Stimulated activated CD8-positive, alpha-beta memory T cell treated with anti-CD3 and anti-CD28 coated beads, Interleukin-7, amount 100 ng/mL, for 24 hours (primary cell): ENCODE results near the gene ABCA3.
"Not testable (repeated sequence)": the region's sequence is repeated elsewhere in the genome, so short reads cannot be mapped to it uniquely, and the experiment has no call there.

ENCODE experiments used
- DNase-seq: peaks from one replicate; pipeline ENCODE4 v3.0.0-alpha.2; 2020; ENCODE audit warnings: low read depth

The ABCA3 gene

DNA sequence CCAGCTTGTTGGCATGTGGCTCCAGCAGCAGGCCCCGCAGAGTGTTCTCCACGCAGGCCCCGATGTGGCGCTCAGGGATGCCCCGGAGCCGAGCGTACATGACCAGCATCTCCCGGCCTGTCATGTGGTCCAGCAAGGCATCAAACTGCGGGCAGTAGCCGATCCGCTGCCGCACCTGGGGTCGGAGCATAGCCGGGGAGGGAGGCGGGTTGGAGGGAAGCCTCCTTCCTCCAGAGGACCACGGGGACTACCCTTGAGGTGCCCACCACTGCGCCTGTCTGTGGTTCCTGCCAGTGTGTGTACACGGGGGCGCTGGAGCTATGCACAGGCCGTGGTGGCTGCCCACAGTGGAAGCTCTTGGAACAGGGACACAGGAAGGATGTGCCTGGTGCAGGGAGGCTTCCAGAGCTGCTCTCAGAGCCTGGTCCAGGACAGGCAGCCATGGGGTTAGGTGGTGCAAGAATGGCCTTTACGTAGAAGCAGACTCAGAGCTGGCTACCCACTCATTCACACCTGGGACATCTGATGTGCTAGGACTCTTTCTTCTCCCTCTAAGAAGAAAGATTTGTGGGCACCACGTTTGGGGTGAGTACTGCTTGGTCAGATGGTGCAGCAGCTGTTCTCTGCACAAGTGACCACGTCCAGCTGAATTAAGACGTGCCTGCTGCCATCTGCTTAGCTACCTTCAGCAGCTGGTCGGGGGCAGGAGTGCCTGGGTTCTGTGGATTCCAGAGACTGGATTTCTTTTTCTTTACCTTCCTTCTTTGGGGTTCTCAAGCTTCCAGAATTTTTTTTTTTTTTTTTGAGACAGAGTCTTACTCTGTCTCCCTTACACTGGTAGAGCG lies 61.4 kb downstream of the ABCA3 start:
- DNase-seq, result no peak

DNA sequence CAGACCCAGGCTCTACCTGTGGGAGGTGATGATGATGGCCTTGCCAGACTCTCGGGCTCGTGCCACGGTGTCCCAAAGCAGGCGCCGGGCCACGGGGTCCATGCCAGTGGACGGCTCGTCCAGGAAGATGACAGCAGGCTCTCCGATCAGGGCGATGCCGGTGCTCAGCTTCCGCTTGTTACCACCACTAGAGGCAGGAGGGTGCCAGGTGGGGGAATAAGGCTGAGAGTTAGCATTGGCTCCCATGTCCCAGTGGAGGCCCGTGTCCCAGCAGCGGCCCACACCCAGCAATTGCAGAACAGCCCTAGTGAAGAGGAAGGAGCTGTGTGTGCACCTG lies 62.3 kb downstream of the ABCA3 start:
- no peak for DNase-seq

DNA sequence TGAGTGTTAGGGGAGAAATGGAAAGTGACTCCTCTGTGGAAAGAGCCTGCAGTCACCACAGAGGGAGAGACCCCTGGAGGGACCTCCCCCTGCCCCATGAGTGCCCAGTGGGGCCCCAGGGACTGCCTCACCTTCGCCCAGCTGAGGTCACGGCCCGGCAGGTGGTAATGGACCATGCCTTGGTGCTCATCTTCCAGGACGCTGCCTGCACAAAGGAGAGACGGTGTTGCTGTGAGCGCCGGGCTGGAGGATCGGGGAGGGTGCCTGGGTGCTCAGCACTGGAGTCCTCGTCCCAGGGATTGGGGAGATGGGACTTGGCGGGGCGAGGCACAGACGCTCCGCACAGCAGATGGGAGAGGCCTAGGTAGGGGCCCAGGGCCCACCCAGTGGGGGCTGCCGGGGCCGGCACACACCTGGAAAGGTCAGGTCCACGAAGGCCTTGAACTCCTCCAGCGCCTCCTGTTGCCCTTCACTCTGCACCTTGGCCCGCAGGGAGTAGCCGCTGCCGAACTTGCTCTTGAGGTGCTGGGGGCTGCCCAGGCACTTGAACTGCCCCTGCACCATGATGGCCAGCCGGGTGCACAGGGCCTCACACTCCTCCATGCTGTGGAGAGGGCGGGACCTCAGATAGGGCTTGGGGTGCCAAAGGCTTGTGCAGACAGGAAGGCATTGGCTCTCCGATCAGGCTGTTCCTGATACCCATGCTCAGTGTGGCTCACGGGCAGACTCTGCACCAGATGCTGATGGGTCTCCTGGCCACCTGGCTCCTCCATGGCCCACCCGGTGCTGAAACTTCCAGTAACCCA lies 62.9 kb downstream of the ABCA3 start:
- no peak for DNase-seq

DNA sequence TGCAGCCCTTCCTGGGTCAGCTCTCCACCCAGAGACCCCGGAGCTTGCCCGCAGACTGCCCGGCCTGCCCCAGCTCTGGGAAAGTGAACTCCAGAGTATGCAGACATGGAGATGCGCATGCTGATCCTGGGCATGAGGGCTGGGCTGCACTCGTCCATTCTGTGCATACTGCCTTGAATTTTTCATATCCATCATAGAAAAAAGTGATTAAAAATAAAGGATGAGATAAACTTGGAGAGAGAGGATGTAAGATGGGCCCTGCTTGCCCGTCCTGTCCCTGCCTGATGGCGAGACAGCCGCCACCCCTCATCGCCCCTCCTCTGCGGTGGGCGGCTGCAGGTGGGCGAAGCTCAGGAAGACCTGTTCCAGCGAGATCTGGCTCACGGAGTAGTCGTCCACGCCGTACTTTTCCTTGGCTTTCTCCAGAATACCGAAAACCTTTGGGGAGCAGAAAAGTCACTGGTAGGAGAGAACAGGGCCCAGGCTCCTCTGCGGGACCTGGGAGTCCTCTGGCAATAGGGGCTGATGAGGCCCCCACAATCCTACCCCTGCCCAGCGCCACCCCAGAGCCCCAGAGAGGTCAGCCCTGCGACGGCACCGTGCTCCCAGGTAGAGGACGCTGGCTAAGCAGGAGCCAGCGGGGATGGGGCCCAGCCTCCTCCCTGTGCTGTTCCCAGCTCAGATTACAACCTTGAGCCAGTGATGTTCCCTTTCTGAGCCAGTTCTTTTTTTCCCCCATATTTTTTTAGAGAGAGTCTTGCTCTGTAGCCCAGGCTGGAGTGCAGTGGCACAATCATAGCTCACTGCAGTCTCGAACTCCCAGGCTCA lies 63.9 kb downstream of the ABCA3 start:
- no peak for DNase-seq

DNA sequence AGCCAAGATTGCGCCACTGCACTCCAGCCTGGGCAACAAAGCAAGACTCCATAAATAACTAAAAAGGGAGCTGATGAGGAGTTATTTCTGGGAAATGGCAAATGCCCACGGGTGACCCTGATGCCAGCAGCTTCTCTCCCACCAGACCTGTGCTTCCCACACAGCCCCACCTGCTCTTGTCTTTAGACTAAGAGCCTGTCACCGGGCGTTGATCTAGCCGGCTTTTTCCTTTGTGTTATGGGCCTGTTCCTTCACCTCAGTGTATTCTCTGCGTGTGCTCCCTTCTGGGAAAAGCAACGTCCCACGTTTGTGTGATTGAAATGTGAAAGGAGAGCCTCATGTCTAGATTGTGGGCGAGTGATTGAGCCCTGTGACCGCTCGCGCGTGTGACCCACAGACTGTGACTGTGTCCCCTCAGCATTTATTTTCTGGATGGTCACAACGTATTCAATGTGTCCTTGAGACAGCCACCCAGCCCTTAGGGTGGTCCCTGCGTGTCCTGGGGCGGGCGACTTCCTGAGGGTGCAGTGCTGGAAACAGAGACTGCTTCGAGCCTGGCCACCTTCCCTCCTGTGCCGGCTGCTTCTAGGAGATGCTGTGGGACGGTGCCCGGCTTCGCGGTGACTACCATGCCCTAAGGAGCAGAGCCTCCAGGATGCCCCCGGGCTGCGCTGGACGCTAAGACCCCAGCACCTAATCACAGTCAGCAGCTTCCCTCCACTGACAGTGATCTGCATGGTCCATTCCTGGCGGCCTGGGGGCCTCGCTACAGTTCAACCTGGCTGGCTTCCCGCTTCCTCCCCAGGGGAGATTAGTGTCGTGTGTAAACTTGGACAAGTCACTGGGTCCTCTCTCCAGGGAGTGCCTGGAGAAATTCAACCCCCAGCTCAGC lies 64.8 kb downstream of the ABCA3 start:
- DNase-seq, result no peak

DNA sequence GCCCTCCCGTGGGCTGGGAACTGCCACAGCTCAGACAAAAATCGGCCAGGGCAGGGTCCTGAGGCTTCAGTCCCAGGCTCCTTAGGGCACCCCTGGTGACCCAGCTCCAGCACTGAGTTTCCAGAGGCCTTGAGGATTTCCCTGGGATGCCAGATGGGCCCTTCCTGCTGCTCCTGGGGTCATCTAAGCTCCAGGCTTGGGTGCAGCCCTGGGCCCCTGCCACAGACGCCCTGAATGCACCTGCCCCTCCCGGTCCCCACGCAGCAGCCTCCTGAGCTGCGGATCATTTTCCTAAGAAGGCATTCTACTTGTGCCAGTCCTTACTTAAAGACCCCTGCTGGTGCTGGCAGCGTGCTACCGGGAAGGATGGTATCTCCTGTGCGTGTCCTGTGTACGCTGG lies 66.6 kb downstream of the ABCA3 start:
- DNase-seq, result no peak

DNA sequence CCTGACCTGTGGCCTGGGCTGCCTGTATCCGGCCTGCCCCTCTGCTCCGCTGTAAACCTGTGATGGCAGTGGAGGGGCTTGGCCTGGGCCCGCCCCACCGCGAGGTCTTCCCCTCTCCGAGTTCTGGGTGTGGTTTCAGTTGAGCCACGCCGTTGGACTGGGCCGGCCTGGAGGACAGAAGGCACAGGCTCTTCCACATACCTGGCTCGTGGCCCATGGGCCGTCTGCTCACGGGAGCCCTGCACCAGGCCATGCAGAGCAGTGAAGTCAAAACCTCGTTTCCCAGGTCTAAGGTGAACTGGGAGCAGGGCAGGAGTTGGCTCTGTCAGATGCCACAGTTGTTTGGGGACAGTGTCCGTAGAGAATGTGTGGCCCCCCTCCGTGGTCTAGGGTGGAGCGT lies 67.0 kb downstream of the ABCA3 start:
- no peak for DNase-seq

DNA sequence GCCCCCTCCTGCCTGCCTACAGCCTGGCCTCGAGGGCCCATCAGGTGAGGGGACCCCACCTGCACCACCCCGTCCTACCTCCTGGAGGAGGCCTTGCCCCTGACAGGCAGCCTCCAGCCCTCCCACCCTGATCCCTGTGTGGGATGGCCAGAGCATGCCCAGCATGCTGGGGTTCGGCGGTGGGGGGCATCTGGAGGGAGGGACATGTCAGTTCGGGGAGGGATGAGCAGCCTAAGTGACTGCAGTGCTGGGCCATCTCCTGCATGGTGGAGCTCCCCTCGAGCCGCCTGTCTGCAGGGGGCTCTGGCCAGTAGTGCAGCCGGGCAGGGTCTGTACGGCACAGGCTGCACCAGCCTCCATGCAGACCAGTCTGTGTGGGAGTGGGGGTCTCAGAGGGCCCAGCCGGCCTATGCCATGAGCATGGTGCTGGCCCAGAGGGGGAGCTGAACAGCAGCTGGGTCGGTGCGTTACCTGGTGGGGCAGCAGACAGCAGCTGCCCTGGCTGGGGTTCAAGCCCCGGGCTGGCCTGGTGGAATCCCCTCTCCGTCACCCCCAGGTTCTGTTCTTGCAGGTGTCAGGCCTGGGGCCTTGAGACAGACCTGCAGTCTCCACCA lies 68.6 kb downstream of the ABCA3 start:
- no peak for DNase-seq

DNA sequence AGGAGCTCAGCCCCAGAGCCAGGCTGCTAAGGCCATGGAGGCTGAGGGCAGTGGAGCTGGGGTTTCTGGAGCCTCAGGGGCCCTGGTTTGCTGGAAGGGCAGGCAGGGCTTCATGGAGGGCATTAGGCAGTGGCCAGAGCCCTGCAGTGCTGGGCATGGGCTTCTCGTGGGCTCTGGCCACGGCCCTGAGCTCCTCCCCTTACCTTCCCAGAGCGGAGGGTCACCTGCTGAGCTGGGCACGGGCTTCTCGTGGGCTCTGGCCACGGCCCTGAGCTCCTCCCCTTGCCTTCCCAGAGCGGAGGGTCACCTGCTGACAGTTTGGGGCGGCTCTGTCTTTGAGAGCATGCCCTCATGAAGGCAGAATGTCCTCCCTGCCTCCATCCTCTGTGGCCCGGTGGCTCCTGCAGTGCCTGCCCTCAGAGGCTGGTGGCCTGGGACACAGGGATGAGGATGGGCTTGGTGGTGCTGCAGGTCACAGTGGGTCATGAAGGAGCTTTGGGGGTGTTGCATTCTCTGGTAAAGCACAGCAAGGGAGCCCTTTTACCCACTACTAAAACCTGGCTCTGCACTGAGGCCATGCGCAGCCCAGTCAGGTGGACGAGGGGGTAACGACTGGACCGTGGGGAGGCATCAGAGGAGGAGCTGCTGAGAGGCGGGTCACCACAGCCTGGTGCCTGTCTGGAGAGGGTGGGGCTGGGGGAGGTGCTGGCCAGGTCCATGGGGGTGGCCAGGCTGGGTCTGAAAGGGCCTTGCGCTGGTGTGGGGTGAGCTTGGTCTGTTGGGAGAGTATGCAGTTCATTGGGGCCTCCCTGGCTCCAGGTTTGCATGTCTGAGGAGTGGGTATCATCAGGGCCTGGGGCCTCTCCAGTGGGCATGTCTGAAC lies 69.7 kb downstream of the ABCA3 start:
- DNase-seq, result no peak

DNA sequence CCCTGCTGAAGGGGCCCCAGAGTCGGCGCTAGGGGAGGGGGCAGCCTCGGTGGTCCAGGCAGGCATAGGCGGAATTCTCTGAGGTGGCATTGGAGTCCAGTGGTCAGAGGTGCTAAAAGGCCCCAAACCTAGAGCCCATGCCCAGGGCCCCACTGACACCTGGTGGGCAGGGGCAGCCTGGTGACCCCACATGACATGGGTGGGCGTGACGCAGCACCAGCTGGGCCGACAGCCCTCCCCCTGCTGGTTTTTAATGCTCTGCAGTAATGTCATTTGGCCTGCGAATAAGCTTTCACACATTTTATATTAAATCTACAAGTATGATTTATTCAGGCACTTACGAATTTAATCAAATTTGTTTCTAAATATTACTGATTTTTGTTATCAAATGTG lies 70.5 kb downstream of the ABCA3 start:
- no peak for DNase-seq

DNA sequence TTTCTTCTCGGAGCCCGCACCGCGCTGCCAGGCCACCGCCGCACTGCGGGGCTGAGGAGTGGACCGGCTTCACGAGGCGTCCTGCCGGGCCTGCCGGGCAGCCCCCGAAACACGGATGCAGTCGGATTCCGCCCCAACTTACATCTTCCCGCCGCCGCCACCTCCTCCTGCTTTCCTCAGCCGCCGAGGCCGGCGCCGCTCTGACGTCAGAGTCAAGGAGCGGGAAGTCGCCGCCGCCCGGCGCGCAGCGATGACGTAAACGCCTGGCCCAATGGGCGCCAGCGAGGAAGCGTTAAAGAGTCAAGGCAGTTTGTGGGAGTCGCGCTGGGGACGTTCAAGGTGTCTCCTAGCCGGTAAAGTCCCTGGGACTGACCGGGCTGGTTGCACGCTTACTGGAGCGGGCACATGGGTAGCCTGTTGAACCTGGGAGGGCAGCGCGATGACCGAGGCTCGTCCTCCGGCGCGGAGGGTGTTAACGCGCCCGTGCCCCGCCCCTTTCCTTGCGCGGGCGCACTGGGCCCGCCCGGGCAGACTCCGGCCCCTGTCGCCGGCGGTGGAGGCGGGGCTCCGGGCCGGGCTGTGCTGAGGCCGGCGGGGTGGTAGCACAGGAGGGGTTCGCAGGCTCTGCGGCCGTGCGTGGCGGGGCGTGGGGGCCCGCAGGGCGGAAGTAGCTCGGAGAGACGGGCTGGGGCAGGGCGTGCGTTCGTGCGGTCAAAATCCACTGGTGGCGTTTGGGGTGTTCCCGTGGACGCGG lies 72.4 kb downstream of the ABCA3 start, which contains the start of gene RNPS1:
RNPS1 (minus strand) TSS at position 214 of the 754 bp plus-strand sequence. CDS start 3,483 bp downstream, outside the sequence.
- peak; percentile 91 for DNase-seq

DNA sequence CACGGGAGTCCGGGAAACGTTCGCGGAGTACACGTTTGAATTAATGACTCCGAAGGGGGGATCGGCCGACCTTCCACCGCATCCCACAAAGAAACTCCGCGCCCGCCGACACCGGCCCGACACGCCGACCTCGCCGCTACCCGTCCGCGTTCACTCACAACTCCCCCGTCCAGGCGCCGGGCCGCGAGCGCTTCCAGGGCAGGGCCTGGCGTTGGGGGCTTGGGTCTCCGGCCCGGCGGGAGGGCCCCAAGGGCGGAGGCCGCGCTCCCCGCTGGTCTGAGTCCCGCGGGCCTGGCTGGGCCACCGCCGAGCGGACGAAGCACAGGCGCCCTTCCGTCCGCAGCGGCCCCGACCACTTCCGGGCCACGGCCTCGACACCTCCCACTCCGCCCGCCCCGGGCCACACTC lies 73.0 kb downstream of the ABCA3 start:
- not testable (repeated sequence) for DNase-seq

DNA sequence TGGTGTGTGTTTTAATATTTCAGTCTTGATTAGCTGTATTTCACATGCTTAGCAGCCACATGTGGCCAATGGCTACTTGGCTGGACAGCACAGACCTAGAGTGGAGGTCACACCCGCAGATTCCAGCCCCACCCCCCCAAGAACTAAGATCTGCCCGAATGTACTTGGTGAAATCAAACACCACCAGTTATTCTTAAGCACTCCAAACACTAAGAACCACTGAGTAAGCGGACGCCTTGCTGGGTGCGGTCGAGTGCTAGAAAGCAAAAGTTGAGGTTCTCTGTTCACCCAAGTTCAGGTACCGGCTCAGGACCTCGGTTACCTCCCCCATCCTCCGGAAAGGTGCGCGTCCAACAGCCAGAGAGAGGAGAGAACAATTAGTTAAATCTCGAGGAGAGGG lies 73.6 kb downstream of the ABCA3 start:
- DNase-seq, result not testable (repeated sequence)

DNA sequence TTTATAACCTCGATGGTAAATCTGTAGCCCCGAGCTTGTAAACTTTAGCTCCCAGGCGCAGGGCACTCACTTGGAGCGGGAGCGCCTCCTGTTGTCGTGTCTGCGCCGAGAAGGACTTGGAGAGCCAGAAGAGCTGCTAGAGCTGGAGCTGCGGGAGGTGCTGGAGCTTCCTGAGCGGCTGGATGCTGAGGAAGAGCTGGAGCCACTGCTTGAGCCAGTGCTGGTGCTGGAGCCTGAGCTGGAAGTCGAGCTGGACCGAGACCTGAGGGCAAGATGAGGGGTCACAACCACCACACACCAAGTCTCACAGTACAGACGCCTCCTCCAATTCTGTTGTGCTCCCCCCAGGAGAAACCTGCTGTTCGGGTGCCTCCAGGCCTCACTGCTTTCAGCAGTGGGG lies 77.5 kb downstream of the ABCA3 start:
- DNase-seq, result not testable (repeated sequence)

DNA sequence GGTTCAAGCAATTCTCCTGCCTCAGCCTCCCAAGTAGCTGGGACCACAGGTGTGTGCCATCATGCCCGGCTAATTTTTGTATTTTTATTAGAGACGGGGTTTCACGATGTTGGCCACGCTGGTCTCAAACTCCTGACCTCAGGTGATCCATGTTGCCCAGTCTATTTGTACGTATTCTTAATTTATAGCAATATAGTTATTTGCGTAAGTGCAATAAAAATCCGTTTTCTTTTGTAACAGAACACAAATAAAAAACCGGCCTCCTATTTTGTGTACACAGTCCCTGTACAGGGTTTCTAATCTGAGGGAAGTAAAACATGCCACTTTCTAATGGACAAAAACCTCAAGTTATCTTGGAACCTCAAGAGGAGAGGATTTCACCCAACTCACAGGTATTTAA lies 80.3 kb downstream of the ABCA3 start:
- no peak for DNase-seq

DNA sequence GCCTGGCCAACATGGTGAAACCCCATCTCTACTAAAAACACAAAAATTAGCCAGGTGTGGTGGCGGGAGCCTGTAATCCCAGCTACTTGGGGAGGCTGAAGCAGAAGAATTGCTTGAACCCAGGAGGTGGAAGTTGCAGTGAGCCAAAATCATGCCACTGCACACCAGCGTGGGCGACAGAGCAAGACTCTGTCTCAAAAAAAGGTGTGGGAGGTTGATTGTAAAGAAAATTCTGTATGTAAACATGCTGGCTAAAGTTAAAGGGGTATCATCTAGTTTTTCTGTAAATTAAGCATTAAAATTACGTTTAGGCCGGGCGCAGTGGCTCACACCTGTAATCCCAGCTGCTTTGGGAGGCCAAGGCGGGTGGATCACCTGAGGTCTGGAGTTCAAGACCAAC lies 82.0 kb downstream of the ABCA3 start:
- DNase-seq, result not testable (repeated sequence)

DNA sequence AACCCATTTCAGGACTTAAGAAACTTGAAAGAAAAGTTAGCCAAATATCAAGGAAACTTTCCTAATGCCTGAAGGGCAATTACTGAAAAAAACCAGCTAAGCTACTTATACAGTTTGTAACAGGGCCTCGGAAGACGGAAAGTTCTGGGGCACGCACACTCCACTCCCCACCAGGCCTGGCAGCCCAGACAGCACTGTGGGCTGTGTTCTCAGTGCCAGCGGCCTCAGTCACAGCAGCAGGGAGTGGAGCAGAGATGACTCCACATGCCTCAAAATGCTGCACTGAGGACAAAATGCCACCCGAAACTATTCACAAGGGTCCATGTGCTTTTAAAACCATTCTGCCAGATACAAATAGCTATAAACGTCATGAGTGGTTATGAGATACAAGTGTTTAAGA lies 82.8 kb downstream of the ABCA3 start:
- no peak for DNase-seq

DNA sequence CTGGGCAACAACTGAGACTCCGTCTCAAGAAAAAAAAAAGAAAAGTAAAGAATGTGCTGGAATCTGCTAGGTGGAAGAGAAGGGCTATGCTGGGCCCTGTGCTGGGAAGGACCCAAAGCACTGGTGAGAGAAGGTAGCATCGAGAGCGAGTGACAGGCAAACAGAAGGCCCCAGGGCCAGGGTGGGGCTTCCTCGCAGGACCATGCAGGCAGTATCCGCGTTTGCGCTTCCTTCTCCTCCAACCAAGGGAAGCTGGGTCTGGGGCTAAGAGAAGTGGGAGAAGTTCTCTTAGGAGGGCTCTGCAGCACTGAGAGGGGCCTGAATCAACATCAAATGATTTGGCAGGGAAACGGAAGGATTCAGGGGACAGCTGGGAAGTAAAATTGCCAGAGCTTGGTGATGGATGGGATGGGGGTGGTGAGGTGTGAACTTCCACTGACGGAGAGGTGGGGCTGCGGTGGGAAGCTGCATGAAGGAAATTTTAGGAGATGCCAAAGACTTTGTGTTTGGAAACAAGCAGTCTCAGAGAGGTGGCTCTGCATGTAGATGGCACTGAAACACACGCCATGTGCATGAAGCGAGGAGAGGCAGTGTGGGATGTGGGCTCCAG lies 83.9 kb downstream of the ABCA3 start:
- DNase-seq, result no peak

DNA sequence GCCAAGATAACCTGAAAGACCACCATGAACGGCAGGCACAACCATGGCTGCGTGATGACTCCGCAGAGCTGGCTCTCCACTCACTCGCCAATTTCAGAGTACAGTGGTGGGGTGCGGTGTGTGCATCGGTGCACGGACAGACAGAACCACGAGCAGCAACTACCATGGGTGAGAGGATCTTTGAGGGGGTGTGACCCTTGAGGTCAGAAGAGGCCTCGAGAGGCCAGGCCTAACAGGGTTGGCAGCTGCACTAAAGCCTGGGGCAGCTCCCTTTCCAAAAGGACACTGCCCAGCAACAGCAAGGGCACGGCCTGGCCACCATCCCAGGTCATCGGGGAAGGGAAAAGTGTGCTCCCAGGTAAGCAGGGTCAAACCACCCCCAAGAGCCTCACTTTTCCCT lies 87.2 kb downstream of the ABCA3 start:
- DNase-seq, result no peak
